Measurements from ENCODE around the gene ATP13A3.

GRCh38 chr3:194527726-194528125 is 40.9 kb upstream of the ATP13A3 start:
- TF ChIP-seq CTCF (IDR thresholded peaks at IDR 0.05) (no peak), EP300 (IDR thresholded peaks at IDR 0.05) (no peak), POLR2A (IDR thresholded peaks at IDR 0.05) (no peak)
